HG03521 (cell line): ENCODE results near the gene ENO4.

Experiments
- ATAC-seq: cut with Tn5 transposase; IDR thresholded peaks from one replicate; pipeline ENCODE4 v1.9.1; 2021; ENCODE audit warnings: mild to moderate bottlenecking, moderate library complexity; ENCODE audit not compliant: unreplicated experiment

The ENO4 gene

DNA sequence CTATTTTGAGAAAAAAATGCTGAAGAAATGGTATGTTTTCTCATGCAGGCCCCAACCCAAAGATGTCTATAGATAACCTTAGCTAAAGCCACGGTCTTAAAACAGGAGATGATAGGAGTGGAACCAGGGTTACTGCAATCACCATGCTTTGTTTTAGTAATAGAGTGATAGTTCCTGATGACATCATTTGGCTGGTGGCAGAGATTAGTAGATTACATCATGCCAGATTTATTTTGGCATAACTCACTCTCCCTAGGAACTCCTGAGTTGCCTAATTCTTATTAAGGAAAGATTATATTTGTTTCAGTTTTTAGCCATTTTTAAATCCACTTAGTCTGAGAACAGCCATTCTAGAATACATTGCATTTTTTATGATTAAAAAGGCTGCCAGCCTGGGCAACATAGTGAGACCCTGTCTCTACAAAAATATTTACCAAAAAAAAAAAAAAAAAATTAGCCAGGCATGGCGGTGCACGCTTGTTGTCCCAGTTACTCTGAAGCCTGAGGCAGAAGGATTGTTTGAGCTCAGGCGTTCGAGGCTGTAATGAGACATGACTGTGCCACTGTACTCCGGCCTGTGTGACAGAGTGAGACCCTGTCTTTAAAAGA lies 17.8 kb downstream of the ENO4 start:
- no peak for ATAC-seq

DNA sequence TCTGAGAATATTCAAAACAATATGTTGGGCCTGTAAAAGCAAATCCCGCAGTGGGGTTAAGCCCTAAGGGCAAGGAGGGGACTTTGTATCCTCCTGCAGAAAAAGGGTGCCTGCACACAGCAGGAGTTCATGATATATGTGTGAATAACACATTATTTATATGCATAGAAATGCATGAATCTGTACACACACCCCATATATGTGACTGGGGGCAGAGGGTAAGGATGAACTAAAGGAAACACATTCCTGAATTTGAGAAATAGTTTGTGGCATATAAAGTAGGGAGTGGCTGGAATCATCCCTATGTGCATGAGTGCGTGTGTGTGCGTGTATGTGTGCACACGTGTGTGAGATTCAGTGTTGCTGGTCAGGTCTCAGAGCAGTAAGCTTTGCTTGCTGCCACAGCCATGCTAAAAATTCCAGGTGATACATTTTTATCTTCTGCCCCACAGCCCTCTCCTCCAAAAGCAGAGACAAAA lies 18.9 kb downstream of the ENO4 start:
- no peak for ATAC-seq

DNA sequence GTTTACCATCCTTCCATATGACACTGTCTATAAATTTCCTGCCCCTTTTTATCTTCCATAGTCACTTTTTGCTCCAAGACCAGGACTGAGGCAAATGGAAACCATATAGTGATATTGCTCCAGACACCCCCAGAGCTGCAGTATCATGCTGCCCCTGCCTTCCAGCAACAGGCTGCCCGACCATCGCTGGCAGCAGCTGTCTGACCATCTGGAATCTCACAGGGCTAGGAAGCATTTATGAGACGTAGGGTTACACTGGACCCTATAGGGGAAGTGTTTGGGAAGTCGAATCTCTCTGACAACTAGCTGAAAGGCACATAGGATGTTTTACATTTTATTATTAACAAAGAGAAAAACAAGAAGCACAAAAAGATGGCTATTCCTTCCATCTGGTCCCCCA lies 19.4 kb downstream of the ENO4 start:
- ATAC-seq: no peak

DNA sequence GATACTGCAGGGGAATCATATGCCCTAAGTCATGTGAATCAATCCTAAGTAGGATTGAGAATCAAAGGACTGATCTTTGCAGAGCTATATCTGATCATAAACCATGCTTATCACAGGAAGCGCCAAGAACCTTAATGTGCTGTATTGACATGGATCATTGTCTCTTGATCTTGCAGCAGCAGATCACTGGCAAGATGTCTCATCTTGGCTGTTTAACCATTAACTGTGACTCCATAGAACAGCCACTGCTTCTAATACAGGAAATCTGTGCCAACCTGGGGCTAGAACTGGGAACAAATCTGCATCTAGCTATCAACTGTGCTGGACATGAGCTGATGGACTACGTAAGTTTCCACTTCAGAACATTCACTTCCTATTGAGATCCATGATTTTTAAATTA lies 21.6 kb downstream of the ENO4 start:
- no peak for ATAC-seq

DNA sequence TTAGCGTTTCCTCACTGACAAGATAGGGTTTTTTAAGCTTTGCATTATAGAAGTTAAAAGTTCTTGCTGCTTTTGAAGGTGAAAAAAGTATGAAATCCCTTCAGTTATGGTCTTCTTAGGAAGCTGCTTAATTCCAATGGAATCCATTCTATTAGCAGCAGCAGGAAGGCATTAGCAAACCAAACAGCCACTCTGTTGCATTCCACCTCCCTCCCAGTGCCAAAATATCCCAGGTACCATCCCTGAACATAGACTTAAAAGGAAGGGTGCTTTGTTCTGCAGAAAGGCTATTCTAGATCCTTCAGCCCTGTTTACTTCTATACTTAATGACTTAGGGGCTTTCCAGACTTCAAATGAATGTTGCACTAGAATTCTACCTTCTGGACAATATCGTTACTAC lies 23.8 kb downstream of the ENO4 start:
- no peak for ATAC-seq

DNA sequence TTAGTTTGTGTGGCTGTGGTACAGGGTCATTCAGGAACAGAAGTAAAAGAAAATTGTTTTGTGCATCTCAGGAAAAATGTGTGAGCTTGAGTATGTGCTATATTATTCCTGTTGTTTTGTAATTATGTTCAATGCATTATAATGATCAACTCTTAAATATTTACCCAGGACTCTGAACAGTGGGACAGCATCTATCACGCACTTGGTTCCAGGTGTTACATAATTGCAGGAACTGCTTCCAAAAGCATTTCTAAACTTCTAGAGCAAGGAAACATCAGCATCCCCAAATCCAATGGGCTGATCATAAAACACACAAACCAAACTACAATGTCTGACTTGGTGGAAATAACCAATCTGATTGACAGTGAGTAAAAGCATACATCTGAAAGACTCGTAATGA lies 26.6 kb downstream of the ENO4 start:
- no peak for ATAC-seq

DNA sequence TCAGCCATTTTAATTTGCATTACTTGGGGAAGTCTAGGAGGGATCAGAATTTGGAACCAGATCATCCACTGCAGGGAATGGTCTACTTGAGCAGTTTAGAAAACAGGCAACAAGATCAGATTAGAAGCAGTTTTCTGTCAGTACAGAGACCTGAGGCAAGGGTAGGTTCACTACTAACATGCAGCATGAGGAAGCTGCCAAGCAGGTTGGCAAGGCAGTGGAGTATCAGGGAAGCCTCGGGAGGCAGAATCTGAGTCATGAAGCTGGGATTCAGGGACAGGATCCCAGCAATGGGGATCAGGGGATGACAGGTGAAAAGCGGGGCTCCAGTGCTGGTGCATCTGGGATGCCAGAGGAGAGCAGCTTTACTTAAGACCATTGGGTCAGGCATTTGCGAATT lies 28.1 kb downstream of the ENO4 start:
- ATAC-seq: no peak

DNA sequence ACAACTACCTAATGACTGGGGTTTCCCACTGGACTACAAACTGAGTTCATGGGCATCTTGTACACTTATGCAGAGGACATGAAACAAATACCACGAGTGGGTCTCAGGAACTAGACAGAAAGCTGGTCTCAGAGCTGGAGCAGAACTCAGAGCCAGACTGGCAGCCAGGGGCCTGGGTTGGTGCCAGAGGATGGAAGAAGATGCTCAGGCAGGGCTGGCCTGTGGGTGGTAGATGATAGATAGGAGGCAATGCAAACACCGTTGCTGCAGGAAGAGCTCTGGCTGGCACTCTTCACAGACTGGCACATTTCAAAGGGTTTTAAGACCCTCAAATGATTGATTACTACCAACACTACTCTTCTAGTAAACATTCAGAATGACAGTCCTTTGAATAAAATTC lies 28.8 kb downstream of the ENO4 start:
- no peak for ATAC-seq

DNA sequence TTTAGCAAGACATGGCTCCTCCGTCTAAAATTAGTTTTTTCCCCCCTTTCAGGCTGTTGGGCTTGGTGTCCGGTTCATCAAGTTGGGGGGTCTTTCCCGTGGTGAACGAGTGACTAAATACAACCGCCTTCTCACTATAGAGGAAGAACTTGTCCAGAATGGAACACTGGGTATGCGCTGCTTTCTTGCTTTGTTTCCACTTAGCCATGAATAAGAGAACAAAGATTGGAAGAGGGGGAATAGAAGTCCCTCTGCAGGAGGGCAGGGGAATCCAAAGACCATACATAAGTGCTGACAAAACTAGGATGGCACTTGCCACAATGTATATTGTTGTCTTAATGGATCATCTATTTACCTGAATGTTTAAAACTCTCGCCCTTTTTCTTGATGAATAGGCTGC lies 30.5 kb downstream of the ENO4 start:
- no peak for ATAC-seq

DNA sequence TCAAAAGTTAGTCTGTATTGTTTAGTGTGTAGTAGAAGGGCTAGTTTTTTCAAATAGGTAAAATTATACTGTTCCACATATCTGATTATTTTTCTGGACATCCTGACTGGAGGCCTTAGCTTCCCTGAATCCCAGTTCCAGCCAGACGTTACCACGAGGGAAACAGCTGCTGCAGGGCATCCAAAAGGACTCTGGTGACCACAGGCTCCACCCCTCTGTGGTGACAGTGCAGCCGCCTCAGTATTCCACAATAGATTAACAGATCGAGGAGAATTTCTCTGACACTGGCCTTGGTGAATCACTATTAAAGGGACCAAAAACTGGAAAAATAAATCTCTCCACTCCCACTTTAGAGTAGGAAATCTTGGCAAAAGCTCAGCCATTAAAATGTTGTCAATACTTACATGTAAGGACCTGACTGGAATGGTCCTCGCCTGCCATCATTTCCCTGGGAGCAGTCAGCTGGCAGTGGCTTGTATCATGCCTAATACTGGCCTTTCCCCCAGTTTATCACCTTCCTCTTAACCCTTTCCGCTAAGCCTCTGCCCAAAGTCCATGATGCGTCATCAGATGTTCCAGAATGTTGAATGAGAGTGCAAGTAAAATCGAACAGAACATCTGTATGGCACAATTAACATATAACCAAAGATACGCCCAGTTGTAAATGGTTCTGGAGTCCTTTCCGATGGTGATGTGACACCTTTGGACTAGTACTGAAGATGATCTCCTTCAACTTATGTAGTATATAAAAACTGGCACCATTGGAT lies 31.6 kb downstream of the ENO4 start:
- no peak for ATAC-seq

DNA sequence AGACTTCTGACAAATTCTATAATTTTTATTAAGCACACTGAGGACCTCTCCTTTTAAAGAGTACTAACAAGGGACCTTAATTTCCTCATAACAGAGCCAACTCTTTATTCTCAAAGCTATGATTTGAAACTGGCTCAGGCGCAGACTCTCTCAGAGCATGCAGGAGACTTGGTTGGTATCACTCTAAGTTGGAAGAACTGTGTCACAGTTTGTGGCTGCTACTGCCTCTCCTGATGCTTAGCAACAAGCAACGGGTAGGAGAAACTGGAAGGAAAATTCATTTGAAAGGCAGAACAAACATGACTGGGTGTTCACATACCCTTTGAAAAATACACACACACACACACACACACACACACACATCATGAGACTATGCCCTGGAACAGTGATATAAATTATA lies 33.3 kb downstream of the ENO4 start:
- no peak for ATAC-seq

DNA sequence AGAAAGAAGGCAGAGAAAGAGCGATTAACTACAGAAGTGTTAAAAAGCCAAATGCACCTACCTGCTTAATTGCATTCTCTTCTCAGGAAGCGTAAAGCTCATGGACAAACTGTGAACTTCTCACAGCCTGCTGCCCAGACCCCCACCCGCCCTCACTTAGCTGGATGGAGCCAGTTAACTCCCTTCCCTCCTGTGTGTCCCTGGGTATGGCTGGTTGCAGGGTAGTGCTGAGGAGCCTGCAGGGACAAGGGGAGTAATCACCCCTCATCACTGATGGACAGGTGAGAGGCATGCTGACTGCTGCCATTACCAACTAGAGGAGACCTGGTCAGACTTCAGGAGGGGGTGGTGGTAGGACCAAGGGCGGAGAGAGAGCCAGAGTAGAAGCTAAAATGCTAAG lies 37.5 kb downstream of the ENO4 start:
- no peak for ATAC-seq

DNA sequence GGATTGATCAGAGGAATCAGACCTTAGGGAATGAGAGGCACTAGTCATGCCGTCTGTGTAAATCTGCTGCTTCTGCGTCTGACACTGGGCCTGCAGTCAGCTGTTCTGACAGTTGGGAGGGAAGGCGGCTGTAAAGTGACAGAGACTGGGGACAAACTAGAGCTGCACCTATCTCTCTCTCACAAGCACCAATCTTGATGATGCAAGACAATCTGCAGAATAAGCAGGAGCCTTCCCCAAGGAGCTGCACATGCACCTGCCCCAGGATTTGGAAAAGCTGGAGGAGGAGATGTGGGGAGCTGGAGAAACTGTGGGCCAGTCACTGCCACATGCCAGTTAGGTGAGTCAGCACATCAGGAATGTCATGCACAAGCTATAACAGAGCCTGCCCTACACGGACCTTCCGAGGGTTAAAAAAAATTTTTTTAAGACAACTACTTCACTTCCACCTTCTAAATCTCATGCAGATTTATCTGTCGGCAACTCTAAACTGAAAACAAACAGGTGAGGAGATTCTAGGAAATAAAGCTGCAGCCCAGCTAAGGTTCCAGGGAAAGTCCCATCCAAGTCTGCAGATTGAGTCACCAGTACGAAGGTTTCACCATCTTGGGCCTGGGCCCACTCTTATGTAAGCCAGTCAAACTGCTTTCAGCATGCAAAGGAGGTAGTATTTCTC lies 39.2 kb downstream of the ENO4 start:
- ATAC-seq: no peak

DNA sequence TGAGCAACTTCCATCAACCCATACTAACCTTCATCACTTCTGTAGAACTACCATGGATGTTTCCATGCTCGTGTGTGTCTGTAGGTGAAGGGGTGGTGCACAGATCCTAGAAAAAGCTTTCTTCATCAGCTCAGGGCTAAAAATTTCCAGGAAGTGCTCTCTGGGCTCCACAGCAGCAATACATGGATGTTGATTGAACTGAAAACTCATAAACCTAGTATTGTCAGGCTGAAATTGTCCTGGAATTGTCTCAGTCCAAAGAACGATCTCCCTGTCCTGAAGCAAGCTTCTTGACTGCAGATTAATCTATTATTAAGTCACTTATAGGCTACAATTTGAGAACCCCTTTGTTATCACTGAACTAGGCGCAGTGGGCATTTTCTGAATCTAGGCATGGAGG lies 39.8 kb downstream of the ENO4 start:
- no peak for ATAC-seq

DNA sequence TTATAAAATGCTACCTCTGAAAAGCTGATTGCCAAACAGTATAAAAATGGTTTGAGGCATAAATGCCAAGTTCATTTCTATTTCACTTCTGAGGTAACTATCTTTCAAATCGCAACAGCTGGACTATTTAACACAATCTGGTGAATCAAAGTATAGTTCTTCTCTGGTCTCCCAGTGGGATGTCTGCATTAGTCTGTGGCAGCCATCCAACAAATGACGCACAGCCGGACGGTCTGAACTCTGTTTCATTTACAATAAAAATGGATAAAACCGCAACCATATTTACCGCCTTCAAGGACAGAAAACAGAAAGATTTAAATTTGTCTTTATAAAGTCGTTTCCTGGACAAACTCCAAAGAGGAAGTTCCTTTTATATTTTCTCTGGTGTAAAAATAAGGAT lies 41.9 kb downstream of the ENO4 start:
- ATAC-seq: no peak

DNA sequence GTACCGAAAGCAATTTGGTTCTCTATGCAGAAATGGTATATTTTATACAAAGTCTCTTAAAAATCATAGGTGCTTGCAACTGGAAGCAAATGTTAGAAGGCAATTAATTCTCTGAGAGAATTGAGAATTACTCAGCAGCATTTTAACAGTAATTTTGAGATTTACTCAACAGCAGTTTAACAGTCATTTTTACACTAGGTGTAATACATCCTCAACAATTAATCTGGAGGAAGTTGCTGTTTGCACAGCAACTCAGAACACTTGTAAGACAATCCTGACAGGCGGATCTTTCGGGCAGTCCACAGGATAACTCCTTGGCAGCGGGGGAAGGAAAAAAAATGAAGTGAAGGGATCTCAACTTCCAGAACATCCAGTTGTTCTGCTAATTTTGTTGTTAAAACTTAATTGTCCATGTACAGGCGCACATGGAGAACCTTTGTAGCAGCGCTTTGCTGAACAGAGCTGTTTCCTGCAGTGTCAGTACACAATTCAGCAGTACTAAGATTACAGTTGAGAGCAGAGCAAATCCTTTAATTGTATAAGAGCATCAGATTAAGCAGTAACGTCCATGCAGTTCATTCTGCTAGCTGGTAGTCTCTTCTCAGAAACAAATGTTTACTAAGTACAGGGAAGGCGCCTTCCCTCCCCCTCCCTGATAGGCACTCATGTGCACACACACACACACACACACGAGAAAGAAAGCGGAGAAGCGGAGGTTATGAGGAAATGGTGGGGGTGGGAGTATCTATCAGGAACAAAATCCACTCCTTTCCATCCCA lies 43.8 kb downstream of the ENO4 start:
- ATAC-seq: no peak

DNA sequence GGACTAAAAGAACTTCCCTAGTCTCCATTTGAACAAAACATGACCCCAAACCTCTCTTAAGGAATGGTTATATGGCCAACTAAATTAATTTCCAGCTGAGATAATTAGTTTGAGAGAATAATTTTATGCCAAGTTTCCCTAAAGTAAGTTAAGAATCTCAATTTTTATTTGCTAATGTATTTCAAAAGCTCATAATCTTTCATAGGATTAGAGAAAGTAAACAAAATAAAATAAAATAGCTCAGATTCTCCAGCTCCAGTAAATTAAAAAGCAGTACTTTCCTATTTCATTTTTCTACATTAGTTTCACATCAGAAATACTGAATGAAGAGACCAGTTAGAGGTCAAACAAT lies 44.4 kb downstream of the ENO4 start:
- no peak for ATAC-seq

DNA sequence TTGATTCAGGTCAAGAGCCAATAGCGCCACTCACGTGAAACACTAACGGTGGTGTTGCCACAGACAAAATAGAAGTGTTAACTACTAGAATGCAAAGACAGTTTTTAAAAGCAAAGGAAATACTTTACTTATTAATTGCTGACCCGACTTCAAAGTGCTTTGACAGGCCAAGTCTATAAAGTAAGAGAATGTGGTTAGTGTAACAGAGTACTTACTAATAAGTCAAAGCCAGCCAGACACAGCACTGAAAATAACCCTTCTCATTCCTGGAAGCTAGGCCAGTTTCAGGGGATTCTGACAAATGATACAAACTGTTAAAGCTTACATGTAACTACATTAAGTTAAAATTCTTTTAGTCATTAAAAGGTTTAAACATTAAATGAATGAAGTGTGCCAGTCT lies 50.3 kb downstream of the ENO4 start:
- ATAC-seq: no peak

DNA sequence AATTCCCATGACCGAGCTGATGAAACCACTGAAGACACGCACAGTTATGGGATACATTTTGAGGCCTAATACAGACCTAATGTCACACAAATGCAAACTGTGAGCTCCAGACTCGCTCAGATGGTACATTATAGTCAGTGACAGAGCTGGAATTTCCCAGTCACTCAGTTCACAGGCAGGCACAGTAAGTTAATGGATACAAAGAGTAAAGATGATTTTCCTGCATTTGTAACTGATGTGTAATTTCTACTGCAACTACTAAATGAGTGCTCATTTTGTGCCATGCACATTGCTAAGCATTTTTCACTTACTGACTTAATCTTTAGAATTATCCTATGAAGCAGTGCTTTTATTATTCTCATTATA lies 56.5 kb downstream of the ENO4 start:
- no peak for ATAC-seq

DNA sequence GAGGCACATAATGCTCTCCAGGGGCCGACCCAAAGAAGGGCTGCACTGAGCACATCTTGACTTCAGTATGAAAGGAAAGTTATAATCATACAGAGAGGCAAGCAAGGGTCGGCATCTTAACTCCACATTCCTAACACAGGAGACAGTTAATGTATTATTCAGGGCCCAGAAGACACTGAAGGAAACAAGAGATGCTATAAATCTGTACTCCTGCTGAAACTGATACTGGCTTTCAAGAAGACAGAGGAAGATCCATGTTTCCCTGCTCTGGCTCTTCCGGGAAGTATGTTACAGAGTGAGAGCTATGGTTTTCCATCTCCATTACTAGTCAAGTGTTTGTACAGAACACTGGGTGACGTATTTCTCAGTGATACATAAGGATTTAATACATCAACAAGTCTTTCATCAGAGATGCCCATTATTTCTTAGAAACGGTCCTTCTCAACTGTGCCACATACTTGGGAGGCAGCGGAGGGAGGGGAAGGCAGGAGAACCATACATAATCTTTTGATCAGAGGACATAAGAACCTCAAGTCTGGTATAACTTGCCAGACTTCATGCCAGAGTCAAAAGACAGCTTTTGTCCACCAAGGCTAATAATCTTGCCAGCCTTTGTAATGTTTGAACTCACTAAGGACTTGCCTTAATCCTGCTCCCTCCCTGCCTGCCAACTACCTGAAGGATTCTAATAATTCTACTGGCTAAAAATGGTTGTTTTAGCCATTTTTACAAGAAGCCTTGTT lies 58.1 kb downstream of the ENO4 start:
- ATAC-seq: no peak

DNA sequence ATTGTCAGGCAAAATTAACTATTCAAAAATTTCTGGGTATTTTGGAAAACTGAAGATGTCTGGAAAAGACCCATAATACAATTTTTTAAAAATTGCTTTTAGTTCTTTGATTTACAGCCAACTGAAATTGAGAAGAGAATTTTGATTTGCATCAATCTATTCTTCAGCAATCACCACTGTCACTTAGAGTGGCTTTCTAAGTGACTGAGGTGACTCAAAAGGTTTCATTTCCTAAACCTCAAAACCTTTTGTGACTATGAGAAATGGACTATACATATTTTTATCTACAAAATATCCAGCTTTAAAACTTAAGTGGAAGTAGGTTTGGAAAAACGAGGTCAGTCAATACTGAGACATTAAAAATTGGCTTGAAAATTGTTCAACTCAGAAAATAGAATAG lies 60.0 kb downstream of the ENO4 start:
- ATAC-seq: no peak
